GM12891 (cell line): Measurements from ENCODE around the gene PLEKHJ1.

Source experiments
- DNase-seq: peaks from one replicate; pipeline ENCODE4 v3.0.0; 2011; ENCODE audit warnings: low spot score; ENCODE audit not compliant: insufficient read length
- FAIRE-seq: peaks from 2 replicates; lab custom pipeline; 2011; peaks lifted over from hg19 to GRCh38; lab: Jason Lieb, UNC
- PAX5 ChIP-seq: IDR thresholded peaks from 2 replicates; pipeline ENCODE4 v1.6.1; 2011; ENCODE audit warnings: low read length, moderate library complexity, mild to moderate bottlenecking; ENCODE audit not compliant: insufficient read depth, severe bottlenecking
- POLR2A ChIP-seq: IDR thresholded peaks from 2 replicates; pipeline ENCODE4 v1.6.1; 2011; ENCODE audit warnings: low read depth, low read length, control low read depth
- POLR2AphosphoS5 ChIP-seq: IDR thresholded peaks from 2 replicates; pipeline ENCODE4 v1.6.1; 2011; ENCODE audit warnings: low read depth, low read length, control low read depth
- POU2F2 ChIP-seq: IDR thresholded peaks from 2 replicates; pipeline ENCODE4 v1.6.1; 2011; ENCODE audit warnings: low read depth, mild to moderate bottlenecking, control low read depth, low read length, moderate library complexity
- SPI1 ChIP-seq: IDR thresholded peaks from 2 replicates; pipeline ENCODE4 v1.6.1; 2011; ENCODE audit warnings: low read depth, low read length, control low read depth
- TAF1 ChIP-seq: IDR thresholded peaks from 2 replicates; pipeline ENCODE4 v1.6.1; 2011; ENCODE audit warnings: low read depth, low read length, control low read depth

PLEKHJ1 gene

GRCh38 chr19:2221250-2221831, 14.8 kb downstream of the PLEKHJ1 start:
- TF ChIP-seq TAF1 (no peak), PAX5 (no peak), POLR2AphosphoS5 (no peak), POU2F2 (no peak), POLR2A (no peak), SPI1 (no peak)
- DNase-seq: no peak
- no peak for FAIRE-seq

- FAIRE-seq (no peak), DNase-seq (no peak)
- TF ChIP-seq POLR2AphosphoS5 (no peak), TAF1 (no peak), PAX5 (no peak), POLR2A (no peak), POU2F2 (no peak), SPI1 (no peak)
Observed at GRCh38 chr19:2219726-2220125, 16.4 kb downstream of the PLEKHJ1 start.

GRCh38 chr19:2217591-2217990, 18.5 kb downstream of the PLEKHJ1 start:
- FAIRE-seq: no peak
- no peak for DNase-seq
- TF ChIP-seq POLR2A (no peak), PAX5 (no peak), TAF1 (no peak), POLR2AphosphoS5 (no peak), SPI1 (no peak), POU2F2 (no peak)

GRCh38 chr19:2216361-2217225, 19.5 kb downstream of the PLEKHJ1 start:
- FAIRE-seq (no peak), DNase-seq (no peak)
- TF ChIP-seq POLR2A: no peak
- TF ChIP-seq SPI1: no peak
- no peak for TF ChIP-seq PAX5
- no peak for TF ChIP-seq TAF1
- TF ChIP-seq POLR2AphosphoS5: no peak
- no peak for TF ChIP-seq POU2F2

- no peak for DNase-seq
- FAIRE-seq: peak; percentile 35
- TF ChIP-seq POLR2AphosphoS5 (no peak), SPI1 (no peak), PAX5 (no peak), POU2F2 (no peak), TAF1 (no peak), POLR2A (no peak)
Observed at GRCh38 chr19:2215281-2215751, 20.8 kb downstream of the PLEKHJ1 start.

GRCh38 chr19:2214251-2214650, 21.9 kb downstream of the PLEKHJ1 start:
- no peak for TF ChIP-seq POU2F2
- FAIRE-seq: no peak
- no peak for DNase-seq

GRCh38 chr19:2213799-2214198, 22.3 kb downstream of the PLEKHJ1 start:
- no peak for TF ChIP-seq POLR2A
- no peak for TF ChIP-seq POU2F2
- no peak for TF ChIP-seq TAF1
- TF ChIP-seq POLR2AphosphoS5: no peak
- no peak for TF ChIP-seq SPI1
- TF ChIP-seq PAX5: no peak

GRCh38 chr19:2212861-2213711, 23.0 kb downstream of the PLEKHJ1 start:
- TF ChIP-seq POU2F2: no peak
- TF ChIP-seq PAX5: no peak
- no peak for TF ChIP-seq TAF1
- TF ChIP-seq SPI1: no peak
- TF ChIP-seq POLR2AphosphoS5: no peak
- TF ChIP-seq POLR2A: no peak
- DNase-seq: no peak
- FAIRE-seq: no peak

More at GRCh38 chr19:2213799-2214198, 22.3 kb downstream of the PLEKHJ1 start:
- no peak for FAIRE-seq
- DNase-seq: no peak
